Transverse colon (tissue), 4 donors: ENCODE results near the gene POLR3F. TPM values are rescaled to one million over a fixed set of nuclear protein-coding genes. Genes with fewer than 3 reads are reported as not detected.
"Not testable (repeated sequence)": the region's sequence is repeated elsewhere in the genome, so short reads cannot be mapped to it uniquely, and the experiment has no call there.

ENCODE experiments used
- DNase-seq: peaks from one replicate; pipeline ENCODE4 v3.0.0-alpha.2; 2019
- H3K27ac ChIP-seq, 4 donors: fragments of 200-600 bp; sonication (generic); 2 replicates each; pipeline ENCODE4 v1.5.1; 2016 to 2018; ENCODE audit warnings: inconsistent platforms in 4 of 4
- H3K27me3 ChIP-seq: fragments of 200-600 bp; sonication (generic); 2 replicates; pipeline ENCODE4 v1.5.1; 2017; ENCODE audit warnings: inconsistent platforms
- H3K36me3 ChIP-seq, 4 donors: fragments of 200-600 bp; sonication (generic); 2 replicates each; pipeline ENCODE4 v1.5.1; 2017 to 2019; ENCODE audit warnings: inconsistent platforms in 4 of 4
- H3K4me1 ChIP-seq, 4 donors: fragments of 200-600 bp; sonication (generic); 2 replicates each; pipeline ENCODE4 v1.5.1; 2017 to 2020; ENCODE audit warnings: inconsistent platforms in 4 of 4
- H3K4me3 ChIP-seq, 4 donors: fragments of 200-600 bp; sonication (generic); 1 replicate in 1 of 4; 2 replicates in 3 of 4; pipeline versions ENCODE4 v1.5.1 to v1.6.1; 2017 to 2019; ENCODE audit warnings: inconsistent platforms in 4 of 4
- H3K9me3 ChIP-seq, 2 donors: fragments of 200-600 bp; sonication (generic); 2 replicates each; pipeline ENCODE4 v1.5.1; 2017 to 2019; ENCODE audit warnings: inconsistent platforms in 2 of 2
- CTCF ChIP-seq, 5 experiments: fragments of 200-600 bp in 3 of 5; fragments of 450-650 bp in 2 of 5; sonication (generic) in 3 of 5; IDR thresholded peaks; 1 replicate in 2 of 5; 2 replicates in 3 of 5; pipeline ENCODE4 v1.5.1; 2016 to 2017; ENCODE audit warnings: antibody characterized with exemption in 5 of 5, inconsistent platforms in 3 of 5, mild to moderate bottlenecking in 2 of 5, moderate library complexity in 1 of 5
- EP300 ChIP-seq: sonication (generic); formaldehyde crosslinking; IDR thresholded peaks from one replicate; pipeline ENCODE4 v1.6.1; 2017; ENCODE audit warnings: antibody characterized with exemption, low read depth
- POLR2A ChIP-seq: fragments of 450-650 bp; IDR thresholded peaks from one replicate; pipeline ENCODE4 v1.6.1; 2016; ENCODE audit warnings: antibody characterized with exemption, mild to moderate bottlenecking, moderate library complexity
- POLR2AphosphoS5 ChIP-seq, 3 donors: sonication (generic); formaldehyde crosslinking; IDR thresholded peaks; one replicate each; pipeline ENCODE4 v1.6.1; 2016; ENCODE audit warnings: antibody characterized with exemption in 3 of 3
- WGBS, 2 donors: methylation state at CpG; one replicate each; pipeline ENCODE4 v1.1.5; 2018; ENCODE audit warnings: low coverage in 1 of 2; 5-methylcytosine and 5-hydroxymethylcytosine counted together
- in situ Hi-C, 4 donors: fragments of 200-750 bp; cut with MboI; loops; one replicate each; pipeline versions ENCODE4 v1.15.0 to v1.15.1; 2017; ENCODE audit warnings: low sequenced_read_pairs in 3 of 4, low pct_ligation_motif_present in 1 of 4, low pct_unique_long_range_greater_than_20kb in 1 of 4
- intact Hi-C: fragments of 100-400 bp; cut with DNase I; formaldehyde crosslinking; loops from one replicate; pipeline ENCODE4 v1.15.1; 2023; ENCODE audit warnings: low total_unique reads
- total RNA-seq, 4 donors: library from RNA; depleted of rRNA; stranded (reverse); fragments of >200 nt; gene quantifications; one replicate each; pipeline ENCODE4 v1.1.0, GENCODE V29; 2016

The POLR3F gene
- total RNA-seq, 4 donors from 2014 or later, result 1.9 to 37.2 (median 6.3) TPM

- peak; percentile 30 to 64 (median 36) for TF ChIP-seq POLR2AphosphoS5 (IDR thresholded peaks at IDR 0.05)
- no peak for TF ChIP-seq POLR2A
- no peak for TF ChIP-seq CTCF (IDR thresholded peaks at IDR 0.05)
- no peak for TF ChIP-seq EP300
- in situ Hi-C loops, result no loop called here
- peak within 1 kb of the TSS; percentile 64 to 78 (median 76) for H3K27ac ChIP-seq
- intact Hi-C loops, result no loop called here
- no peaks in the 10 kb centered on the region for H3K9me3 ChIP-seq
- peaks cover 8 to 16% (median 8%) of the 10 kb centered on the region in 4 donors for H3K4me1 ChIP-seq
- peak within 1 kb of the TSS; percentile 50 to 91 (median 63) for H3K4me3 ChIP-seq
- no peaks in the 10 kb centered on the region for H3K27me3 ChIP-seq
- WGBS, 2 donors, result 4 to 23% methylated on average over 4 to 21 of the region's 31 CpGs
- no peaks in the 10 kb centered on the region for H3K36me3 ChIP-seq
- DNase-seq, result peak; percentile 89
Measured at GRCh38 chr20:18496740-18497592, 29.8 kb downstream of the POLR3F start, which contains the start of gene RBBP9. Gene RBBP9 (minus strand): TSS chr20:18497225. CDS start chr20:18497167, 58 bp downstream.

- no peak for DNase-seq
- in situ Hi-C loops (no loop called here), intact Hi-C loops (no loop called here)
- Histone ChIP-seq H3K9me3 (no peaks in the 10 kb centered on the region), H3K36me3 (no peaks in the 10 kb centered on the region), H3K27ac (peak overlapping the region; percentile 64 to 78 (median 76)), H3K4me1 (peaks cover 8 to 16% (median 8%) of the 10 kb centered on the region in 4 donors), H3K27me3 (no peaks in the 10 kb centered on the region), H3K4me3 (no peak overlapping the region)
- TF ChIP-seq POLR2A (no peak), POLR2AphosphoS5 (IDR thresholded peaks at IDR 0.05) (no peak), EP300 (no peak)
- WGBS, 2 donors, result 96% methylated on average over 3 of the region's 3 CpGs
Measured at GRCh38 chr20:18497603-18498002, 30.4 kb downstream of the POLR3F start.

- H3K4me3 ChIP-seq, H3K36me3 ChIP-seq, H3K27ac ChIP-seq, H3K4me1 ChIP-seq, in situ Hi-C loops, intact Hi-C loops, H3K27me3 ChIP-seq, DNase-seq, H3K9me3 ChIP-seq: not testable (repeated sequence)
- WGBS, 2 donors, result 63 to 72% methylated on average over 1 of the region's 1 CpG
Measured at GRCh38 chr20:18501672-18502071, 34.5 kb downstream of the POLR3F start.

- in situ Hi-C loops, result no loop called here
- H3K36me3 ChIP-seq, result no peaks in the 10 kb centered on the region
- no peak overlapping the region for H3K27ac ChIP-seq
- TF ChIP-seq POLR2AphosphoS5 (IDR thresholded peaks at IDR 0.05) (no peak), CTCF (IDR thresholded peaks at IDR 0.05) (no peak), POLR2A (no peak), EP300 (no peak)
- H3K4me1 ChIP-seq, result peaks cover 0 to 20% (median 10%) of the 10 kb centered on the region in 4 donors
- intact Hi-C loops, result no loop called here
- H3K4me3 ChIP-seq, result no peak overlapping the region
- DNase-seq, result peak; percentile 9
- peaks cover 9% of the 10 kb centered on the region for H3K27me3 ChIP-seq
- no peaks in the 10 kb centered on the region for H3K9me3 ChIP-seq
- WGBS, 2 donors, result 87% methylated on average over 31 of the region's 31 CpGs; no CpG with 5 or more reads in 1 of the 2 donors
Measured at GRCh38 chr20:18504479-18505060, 37.4 kb downstream of the POLR3F start.

GRCh38 chr20:18506744-18507143 is 39.6 kb downstream of the POLR3F start:
- TF ChIP-seq POLR2AphosphoS5 (IDR thresholded peaks at IDR 0.05), result no peak
- no peak for TF ChIP-seq EP300
- 56 to 69% methylated on average over 8 of the region's 8 CpGs for WGBS, 2 donors
- intact Hi-C loops (no loop called here), in situ Hi-C loops (no loop called here)
- DNase-seq, result peak; percentile 10
- Histone ChIP-seq H3K9me3 (no peaks in the 10 kb centered on the region), H3K27ac (peak overlapping the region; percentile 94 to 98 (median 96)), H3K27me3 (peaks cover 9% of the 10 kb centered on the region), H3K4me1 (peaks cover 0 to 29% (median 10%) of the 10 kb centered on the region in 4 donors), H3K36me3 (peaks cover 0 to 11% (median 3%) of the 10 kb centered on the region in 4 donors), H3K4me3 (peak overlapping the region; percentile 27 to 85 (median 68))
